Measurements from ENCODE around the gene CCDC51.
A peak's percentile ranks its signal among the peaks of the same experiment; 100 is the strongest.

Gene CCDC51

GRCh38 chr3:48435223-48435595, 4.7 kb downstream of the CCDC51 start:
- no peak for DNase-seq (ENCODE audit: extremely low read depth in 1 of 2, low read depth in 1 of 2)

DNA sequence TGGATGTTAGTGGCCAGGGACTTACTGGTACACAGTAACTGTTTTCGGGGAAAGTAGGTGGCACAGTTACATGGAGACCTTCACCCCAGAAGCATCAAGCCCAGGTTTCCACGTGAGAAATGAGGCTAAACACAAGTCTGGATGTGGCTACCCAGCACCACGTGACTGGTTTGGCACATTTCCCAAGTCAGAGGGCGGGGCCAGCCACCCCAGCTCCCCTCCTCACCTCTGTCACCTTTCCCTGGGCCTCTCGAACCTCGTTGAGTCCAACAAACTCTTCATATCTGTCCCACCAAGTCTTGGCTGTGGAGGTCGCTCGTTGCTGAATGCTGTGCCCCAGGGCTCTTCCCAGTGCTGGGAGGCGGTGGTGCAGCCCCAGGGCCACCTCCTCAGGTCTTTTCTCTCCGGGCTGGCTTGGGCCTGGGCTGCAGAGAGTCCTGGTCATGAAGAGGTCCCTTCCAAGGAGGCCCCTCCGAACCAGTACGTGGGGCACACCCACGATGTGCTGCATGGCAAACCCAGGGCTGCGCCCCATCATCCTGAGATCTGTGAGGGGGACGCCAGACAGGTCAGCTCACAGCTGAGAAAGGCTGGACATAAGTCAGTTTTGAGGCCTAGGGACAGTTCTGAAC, 5.2 kb downstream of the CCDC51 start:
- no peak for DNase-seq (ENCODE audit: extremely low read depth in 1 of 2, low read depth in 1 of 2)

DNA sequence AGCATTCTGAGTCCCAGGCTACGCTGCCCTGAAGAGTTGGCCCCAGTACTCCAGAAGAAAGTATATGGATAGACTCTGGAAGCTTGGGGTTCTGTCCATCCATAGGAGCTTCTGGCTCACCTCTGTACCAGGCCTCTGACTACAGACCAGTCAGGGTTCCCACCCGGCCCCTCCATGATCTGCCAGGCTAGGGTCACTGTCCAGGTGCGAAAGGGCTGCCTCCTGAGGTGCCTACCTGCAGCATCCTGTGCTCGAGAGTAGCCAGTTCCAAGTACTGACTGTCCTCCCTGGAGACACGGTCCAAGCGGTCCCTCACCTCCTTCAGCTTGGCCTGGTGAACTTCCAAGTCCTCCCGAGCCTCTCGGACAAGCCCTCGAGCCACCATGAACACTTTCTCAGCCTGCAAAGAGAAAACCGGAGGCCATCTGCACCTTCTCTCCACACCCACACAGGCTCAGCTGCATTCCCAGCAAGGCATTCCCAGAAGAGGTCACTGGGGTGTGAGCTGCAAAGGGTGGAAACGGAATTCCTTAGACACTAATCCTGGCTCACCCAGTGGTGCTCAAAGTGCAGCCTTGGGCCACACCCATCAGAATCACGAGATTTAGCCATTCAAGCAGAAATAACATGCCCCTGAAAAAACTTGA, 6.3 kb downstream of the CCDC51 start:
- no peak for DNase-seq (ENCODE audit: extremely low read depth in 1 of 2, low read depth in 1 of 2)

DNA sequence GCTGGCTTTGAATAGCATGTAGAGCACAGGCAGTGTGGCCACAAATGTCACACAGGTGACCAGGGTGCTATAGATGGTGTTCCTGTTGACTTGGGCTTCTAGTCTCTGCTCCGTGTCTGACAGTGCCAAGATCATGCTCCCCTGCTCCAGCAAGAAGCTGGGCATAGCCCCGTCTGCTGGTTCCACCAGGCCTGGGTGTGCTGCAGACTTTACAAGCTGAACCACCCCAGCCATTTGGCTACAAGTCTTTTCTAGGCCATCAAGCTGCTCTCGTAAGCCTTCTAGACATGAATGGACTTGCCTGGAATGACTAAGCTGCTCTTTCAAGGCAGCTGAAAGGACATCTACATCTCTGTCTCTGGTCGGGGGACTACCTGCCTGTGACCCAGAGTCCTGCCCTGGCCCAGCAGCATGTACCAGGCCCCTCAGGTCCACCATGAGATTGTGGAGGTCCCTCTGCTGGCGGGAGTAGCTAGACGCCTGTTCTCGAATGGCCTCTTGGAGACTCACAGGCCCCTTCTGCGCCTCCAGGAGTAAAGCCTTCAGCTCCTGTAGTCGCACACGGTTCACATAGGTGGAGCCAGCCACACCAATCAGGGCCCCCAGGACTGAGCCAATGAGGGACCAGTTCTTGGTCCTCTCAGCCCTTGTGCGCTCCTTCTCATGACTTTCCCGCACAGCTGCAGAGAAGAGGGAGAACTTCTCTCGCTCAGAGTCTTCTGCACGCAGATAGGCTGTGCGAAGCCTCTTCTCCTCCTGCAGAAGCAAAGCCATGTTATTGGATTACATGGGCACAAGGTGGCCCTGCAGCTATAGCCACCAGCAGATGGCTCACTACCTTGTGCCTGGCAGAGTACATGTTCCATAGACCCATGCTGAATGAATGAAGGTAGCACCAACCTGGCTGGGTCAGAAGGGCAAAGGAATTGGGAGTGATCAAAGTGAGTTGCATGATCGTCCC, 7.2 kb downstream of the CCDC51 start:
- DNase-seq (ENCODE audit: extremely low read depth in 1 of 2, low read depth in 1 of 2): no peak

DNA sequence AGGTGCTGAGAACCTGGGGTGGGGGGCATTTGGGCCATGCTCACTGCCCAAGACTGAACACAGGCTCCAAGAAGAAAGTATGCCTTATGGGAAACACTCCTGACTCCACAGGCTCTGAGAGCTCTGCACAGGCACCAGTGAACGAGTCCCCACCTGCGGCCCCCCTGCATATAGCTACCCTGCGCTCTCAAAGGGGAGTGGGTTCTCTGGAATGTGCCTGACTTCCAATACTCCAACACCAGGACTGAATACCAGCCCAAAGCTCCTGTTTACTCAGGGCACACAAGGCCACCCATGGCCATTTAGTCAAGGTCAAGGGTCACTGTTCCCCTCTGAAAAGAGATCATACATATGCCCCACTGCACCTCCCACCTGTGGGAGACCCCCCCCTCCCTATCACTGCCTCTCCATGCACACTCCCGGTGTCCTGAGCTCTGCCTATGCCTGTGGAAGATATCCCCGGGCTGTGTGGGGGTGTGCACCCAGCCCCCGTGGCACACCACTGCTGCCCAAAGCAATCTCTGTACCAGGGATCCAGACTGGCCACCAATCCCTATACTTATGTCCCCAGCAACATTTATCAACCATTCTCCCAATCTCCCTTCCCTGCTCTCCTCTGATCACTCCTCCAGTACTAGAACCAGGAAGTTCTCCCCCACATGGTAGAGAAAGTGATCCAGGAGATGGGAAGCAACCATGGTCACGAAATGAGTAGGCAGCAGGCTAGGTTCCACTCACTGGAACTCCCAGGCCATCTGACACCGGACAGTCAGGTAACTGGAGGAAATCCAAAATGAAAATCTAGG, 8.5 kb downstream of the CCDC51 start:
- DNase-seq (ENCODE audit: extremely low read depth in 1 of 2, low read depth in 1 of 2): no peak

GRCh38 chr3:48430708-48431101, 9.2 kb downstream of the CCDC51 start:
- no peak for DNase-seq (ENCODE audit: extremely low read depth in 1 of 2, low read depth in 1 of 2)

- no peak for DNase-seq (ENCODE audit: extremely low read depth in 1 of 2, low read depth in 1 of 2)
Observed at GRCh38 chr3:48429960-48430707, 9.8 kb downstream of the CCDC51 start, which contains the start of gene PLXNB1. PLXNB1 (minus strand) TSS chr3:48430086; CDS start chr3:48424611, 5,475 bp downstream.

DNA sequence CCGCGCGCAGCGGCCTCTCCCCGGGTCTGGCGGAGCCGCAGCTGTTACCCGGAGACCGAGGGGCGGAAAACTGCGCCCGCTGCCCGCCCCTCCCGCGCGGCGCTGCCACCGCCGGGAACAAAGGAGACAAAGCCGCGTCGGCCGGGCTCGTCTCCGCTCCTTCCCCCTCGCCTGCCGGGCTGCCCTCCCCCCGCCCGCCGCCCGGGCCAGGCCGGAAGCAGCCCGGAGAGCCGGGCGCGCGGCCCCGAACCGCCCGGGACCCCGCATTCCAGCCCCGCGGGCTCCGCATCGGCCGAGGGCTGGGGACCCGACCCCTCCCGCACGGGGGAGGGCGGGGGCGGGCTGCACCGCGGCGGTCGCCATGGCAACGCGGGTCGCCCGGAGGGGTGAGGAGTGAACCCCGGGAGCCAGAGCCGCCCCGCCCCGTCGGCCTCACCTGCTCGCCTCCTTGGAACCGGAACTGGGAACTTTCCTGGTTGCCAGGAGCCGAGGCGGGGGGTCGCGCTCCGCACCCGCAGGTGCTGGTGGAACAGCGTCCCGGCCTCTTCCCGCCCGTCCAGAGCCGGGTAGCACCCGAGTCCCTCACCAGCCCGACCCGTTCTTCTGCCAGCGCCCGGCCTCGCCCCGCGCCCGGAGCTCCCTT, 10.5 kb downstream of the CCDC51 start:
- DNase-seq (ENCODE audit: extremely low read depth in 1 of 2, low read depth in 1 of 2): peak in 1 of 2 donors; percentile 54

DNA sequence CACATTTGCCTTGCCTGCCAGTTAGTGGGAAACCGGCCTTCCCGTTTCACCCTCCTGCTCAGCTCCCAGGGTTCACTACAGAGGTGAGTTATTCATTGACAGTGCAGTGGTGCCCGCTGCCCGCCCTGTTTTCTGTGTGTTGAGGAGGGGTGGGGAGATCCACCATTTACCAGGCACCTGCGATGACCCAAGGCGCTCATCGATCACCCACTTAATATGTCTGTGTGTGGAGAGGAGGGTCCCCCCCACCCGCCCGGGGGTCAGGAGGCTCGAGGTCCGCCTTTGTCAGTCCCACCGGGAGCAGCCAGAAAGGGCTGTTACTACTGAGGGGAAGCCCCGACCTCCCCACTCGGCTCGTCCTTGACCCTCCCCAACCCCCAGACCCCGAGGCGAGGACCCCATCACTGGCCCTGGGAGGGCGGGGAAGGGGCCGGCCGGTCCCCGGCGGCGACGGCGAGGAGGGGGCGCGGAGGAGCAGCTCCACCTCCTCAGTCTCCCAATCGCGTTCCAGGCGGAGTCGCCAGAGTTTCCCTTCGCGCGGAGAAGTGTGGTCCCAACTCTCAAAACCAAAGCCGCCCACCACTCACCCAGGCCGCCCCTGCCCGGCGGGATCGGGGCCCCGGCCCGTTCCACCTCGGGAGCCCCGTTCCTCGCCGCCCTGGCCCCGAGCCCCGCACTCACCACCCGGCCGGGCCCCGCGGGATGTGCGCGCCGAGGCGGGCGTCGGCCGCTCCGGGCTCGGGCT, 11.2 kb downstream of the CCDC51 start:
- DNase-seq (ENCODE audit: extremely low read depth in 1 of 2, low read depth in 1 of 2): no peak

GRCh38 chr3:48428088-48428571, 11.8 kb downstream of the CCDC51 start:
- no peak for DNase-seq (ENCODE audit: extremely low read depth in 1 of 2, low read depth in 1 of 2)

DNA sequence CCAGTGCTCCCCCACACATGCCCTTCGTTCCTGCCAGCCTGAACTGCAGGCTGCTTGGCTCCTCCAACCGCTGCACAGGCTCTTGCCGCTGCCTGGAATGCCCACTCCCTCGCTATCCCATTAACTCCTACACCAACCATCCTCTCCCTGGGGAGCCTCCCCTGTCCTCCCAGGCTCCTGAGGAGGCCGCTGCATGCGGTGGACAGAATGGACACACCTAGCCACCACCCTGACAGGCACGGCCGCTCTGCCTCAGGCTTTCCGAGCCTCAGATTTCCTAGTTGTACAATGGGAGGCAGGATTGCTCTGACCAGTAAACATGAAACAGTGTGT, 12.3 kb downstream of the CCDC51 start:
- no peak for DNase-seq (ENCODE audit: extremely low read depth in 1 of 2, low read depth in 1 of 2)

- DNase-seq (ENCODE audit: extremely low read depth in 1 of 2, low read depth in 1 of 2): no peak
Observed at GRCh38 chr3:48426944-48427629, 12.8 kb downstream of the CCDC51 start.

GRCh38 chr3:48426401-48426909, 13.5 kb downstream of the CCDC51 start:
- no peak for DNase-seq (ENCODE audit: extremely low read depth in 1 of 2, low read depth in 1 of 2)

DNA sequence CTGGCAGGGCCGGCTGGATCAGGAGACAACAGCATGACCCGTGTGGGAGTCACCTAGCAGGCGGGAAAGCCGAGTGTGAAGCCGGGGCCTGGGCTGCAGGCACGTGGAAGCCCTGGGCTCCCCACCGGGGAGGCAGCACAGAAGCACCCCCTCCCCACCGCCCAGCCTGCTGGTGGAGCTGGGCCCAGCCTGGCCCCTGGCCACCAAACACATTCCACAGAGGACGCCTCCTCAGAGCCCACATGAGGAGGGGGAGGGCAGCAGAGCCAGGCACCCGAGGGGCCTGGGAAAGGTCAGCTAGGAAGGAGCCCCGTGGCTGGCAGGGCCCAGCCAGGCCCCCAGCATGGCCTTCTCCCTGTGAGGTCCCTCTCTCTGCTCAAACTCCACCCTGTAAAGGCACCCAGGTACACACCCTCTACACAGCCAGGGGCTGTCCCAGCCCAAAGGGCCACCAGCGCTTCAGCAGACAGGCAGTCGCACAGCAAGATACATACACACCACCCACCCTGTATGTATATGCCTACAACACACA, 14.6 kb downstream of the CCDC51 start:
- no peak for DNase-seq (ENCODE audit: extremely low read depth in 1 of 2, low read depth in 1 of 2)

GRCh38 chr3:48423883-48424695, 15.8 kb downstream of the CCDC51 start:
- no peak for DNase-seq (ENCODE audit: extremely low read depth in 1 of 2, low read depth in 1 of 2)

DNA sequence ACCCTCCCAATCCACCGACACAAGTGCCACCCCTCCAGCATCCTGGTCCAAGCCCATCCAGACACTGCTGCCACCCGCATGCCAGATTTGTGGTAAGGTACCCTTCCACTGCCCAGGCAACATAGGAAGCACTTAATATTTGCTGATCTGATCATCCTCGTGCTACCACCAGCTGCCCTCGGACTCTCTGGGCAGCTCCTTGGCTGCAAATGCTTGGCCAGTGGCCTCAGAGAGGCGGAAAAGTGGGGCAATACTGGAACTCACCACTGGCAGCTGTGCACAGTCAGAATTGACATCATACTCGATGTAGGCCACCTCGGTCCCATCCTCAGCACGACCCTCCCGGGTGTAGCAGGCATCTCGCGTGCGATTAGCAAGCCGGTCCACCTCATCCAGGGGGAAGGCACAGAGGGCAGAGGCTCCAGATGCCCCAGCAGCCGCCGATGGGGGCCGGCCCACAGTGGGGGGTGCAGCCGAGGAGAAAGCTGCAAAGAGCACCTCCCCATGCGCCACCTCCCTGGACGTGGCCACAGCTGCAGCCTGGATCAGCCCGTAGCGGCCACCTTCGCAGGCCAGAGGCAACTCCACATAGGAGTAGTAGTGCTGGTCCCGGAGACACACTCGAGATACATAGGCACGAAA, 16.6 kb downstream of the CCDC51 start:
- DNase-seq (ENCODE audit: extremely low read depth in 1 of 2, low read depth in 1 of 2): no peak

DNA sequence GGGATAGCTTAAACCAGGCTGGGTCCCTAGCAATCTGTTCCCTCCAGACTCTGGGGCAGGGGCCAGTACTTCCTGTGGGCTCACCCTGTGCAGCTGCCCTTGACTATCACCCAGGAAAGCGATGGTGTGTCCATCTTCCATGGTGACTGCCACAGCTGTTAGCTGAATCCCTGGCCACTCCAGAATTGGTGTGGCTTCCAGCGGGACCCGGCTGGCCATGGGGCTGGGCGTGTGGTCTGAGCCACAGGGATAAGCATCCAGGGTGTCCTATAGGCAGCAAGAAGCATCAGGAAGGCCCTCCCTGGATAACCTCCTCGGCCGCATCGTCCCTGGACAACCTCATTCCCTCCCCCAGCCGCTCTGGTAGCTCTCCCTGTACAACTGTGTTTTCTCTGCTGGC, 17.2 kb downstream of the CCDC51 start:
- DNase-seq (ENCODE audit: extremely low read depth in 1 of 2, low read depth in 1 of 2): no peak

All from activated CD8-positive, alpha-beta memory T cell treated with anti-CD3 and anti-CD28 coated beads for 1 hour (primary cell).